Ishikawa (cell line): ENCODE data around the gene CUL4A.

Experiments
- CEBPB ChIP-seq: IDR thresholded peaks from 2 replicates; pipeline ENCODE4 v1.6.1; 2012
- EGR1 ChIP-seq: IDR thresholded peaks from 2 replicates; pipeline ENCODE4 v1.6.1; 2012
- EP300 ChIP-seq: IDR thresholded peaks from 2 replicates; pipeline ENCODE4 v1.6.1; 2012; ENCODE audit warnings: borderline replicate concordance
- MAX ChIP-seq: IDR thresholded peaks from 2 replicates; pipeline ENCODE4 v1.6.1; 2012
- NFIC ChIP-seq: IDR thresholded peaks from 2 replicates; pipeline ENCODE4 v1.6.1; 2012
- RAD21 ChIP-seq: IDR thresholded peaks from 2 replicates; pipeline ENCODE4 v1.6.1; 2012; ENCODE audit warnings: low read depth
- REST ChIP-seq: IDR thresholded peaks from 2 replicates; pipeline ENCODE4 v1.6.1; 2012; ENCODE audit warnings: low read depth, mild to moderate bottlenecking
- TAF1 ChIP-seq: IDR thresholded peaks from 2 replicates; pipeline ENCODE4 v1.6.1; 2012; ENCODE audit warnings: low read depth, mild to moderate bottlenecking
- TCF12 ChIP-seq: IDR thresholded peaks from 2 replicates; pipeline ENCODE4 v1.6.1; 2012; ENCODE audit warnings: low read depth
- TEAD4 ChIP-seq: IDR thresholded peaks from 2 replicates; pipeline ENCODE4 v1.6.1; 2012
- USF1 ChIP-seq: IDR thresholded peaks from 2 replicates; pipeline ENCODE4 v1.6.1; 2012
- YY1 ChIP-seq: IDR thresholded peaks from 2 replicates; pipeline ENCODE4 v1.6.1; 2012; ENCODE audit warnings: low read depth
- ZBTB7A ChIP-seq: IDR thresholded peaks from 2 replicates; pipeline ENCODE4 v1.6.1; 2012; ENCODE audit warnings: low read depth

GRCh38 chr13:113195360-113195759, 14.1 kb upstream of the CUL4A start:
- no peak for TF ChIP-seq USF1
- no peak for TF ChIP-seq YY1
- no peak for TF ChIP-seq REST
- TF ChIP-seq TEAD4: no peak
- no peak for TF ChIP-seq TAF1
- no peak for TF ChIP-seq ZBTB7A
- TF ChIP-seq RAD21: no peak
- TF ChIP-seq MAX: no peak
- no peak for TF ChIP-seq EP300
- TF ChIP-seq CEBPB: no peak
- TF ChIP-seq NFIC: no peak
- TF ChIP-seq TCF12: no peak
- no peak for TF ChIP-seq EGR1
